Astrocyte (in vitro differentiated cells and primary cell): ENCODE data around the gene TUBG2.

ENCODE experiments used
- CTCF ChIP-seq: IDR thresholded peaks from 2 replicates; pipeline ENCODE4 v1.5.1; 2011; ENCODE audit warnings: low read depth, mild to moderate bottlenecking, inconsistent platforms, low read length, moderate library complexity; ENCODE audit not compliant: insufficient read depth
- EZH2 ChIP-seq: IDR thresholded peaks from 2 replicates; pipeline ENCODE4 v1.6.1; 2012; ENCODE audit warnings: mild to moderate bottlenecking, low read length, inconsistent platforms; ENCODE audit not compliant: insufficient read depth

GRCh38 chr17:42697108-42697811 lies 38.2 kb downstream of the TUBG2 start:
- no peak for TF ChIP-seq CTCF
- TF ChIP-seq EZH2, result no peak
